NB4 (cell line): ENCODE data around the gene NRG3.

Experiments
- CTCF ChIP-seq: IDR thresholded peaks from one replicate; pipeline ENCODE4 v1.5.1; 2012; ENCODE audit warnings: low read depth, low read length
- MAX ChIP-seq: IDR thresholded peaks from 2 replicates; pipeline ENCODE4 v1.6.1; 2011; ENCODE audit warnings: low read depth, low read length
- POLR2A ChIP-seq: IDR thresholded peaks from 2 replicates; pipeline ENCODE4 v1.6.1; 2011; ENCODE audit warnings: mild to moderate bottlenecking; ENCODE audit not compliant: insufficient read length; ENCODE audit errors: extremely low read depth

GRCh38 chr10:82266438-82266837, 391.4 kb downstream of the NRG3 start:
- TF ChIP-seq CTCF (no peak), MAX (no peak), POLR2A (no peak)
